DND-41 (cell line): ENCODE results near the gene TMEM132D.

Experiments used
- EZH2 ChIP-seq: IDR thresholded peaks from 3 replicates; pipeline ENCODE4 v1.6.1; 2012; ENCODE audit warnings: borderline replicate concordance, low read depth, mild to moderate bottlenecking, moderate library complexity, low read length, inconsistent platforms; ENCODE audit not compliant: severe bottlenecking
- TF ChIP-seq, protein P1 (sequence below): IDR thresholded peaks from 2 replicates; pipeline ENCODE4 v1.5.1; 2012; ENCODE audit warnings: borderline replicate concordance, low read length, moderate library complexity, mild to moderate bottlenecking; ENCODE audit not compliant: poor library complexity, severe bottlenecking; ENCODE audit errors: extremely low read depth

DNA sequence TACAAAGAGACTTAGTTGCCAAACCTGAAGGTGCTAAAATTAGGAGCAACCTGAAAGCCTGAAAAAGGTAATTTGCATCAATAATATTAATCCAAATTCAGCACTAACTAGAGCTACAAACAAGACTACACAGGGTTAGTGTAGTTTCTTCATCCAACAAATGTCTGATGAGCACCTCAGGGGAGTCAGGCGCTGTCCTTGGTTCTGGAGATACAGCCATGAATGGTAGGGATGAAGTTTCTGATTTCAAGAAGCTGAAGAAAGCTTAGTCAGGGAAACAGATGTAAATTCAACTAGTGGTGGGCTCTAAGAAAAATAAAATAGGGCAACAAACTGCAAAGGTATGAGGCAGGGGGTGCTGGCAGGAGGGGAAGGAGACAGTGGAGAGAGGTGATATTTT is 784.3 kb downstream of the TMEM132D start:
- TF ChIP-seq EZH2: no peak
- TF ChIP-seq, protein P1, sequence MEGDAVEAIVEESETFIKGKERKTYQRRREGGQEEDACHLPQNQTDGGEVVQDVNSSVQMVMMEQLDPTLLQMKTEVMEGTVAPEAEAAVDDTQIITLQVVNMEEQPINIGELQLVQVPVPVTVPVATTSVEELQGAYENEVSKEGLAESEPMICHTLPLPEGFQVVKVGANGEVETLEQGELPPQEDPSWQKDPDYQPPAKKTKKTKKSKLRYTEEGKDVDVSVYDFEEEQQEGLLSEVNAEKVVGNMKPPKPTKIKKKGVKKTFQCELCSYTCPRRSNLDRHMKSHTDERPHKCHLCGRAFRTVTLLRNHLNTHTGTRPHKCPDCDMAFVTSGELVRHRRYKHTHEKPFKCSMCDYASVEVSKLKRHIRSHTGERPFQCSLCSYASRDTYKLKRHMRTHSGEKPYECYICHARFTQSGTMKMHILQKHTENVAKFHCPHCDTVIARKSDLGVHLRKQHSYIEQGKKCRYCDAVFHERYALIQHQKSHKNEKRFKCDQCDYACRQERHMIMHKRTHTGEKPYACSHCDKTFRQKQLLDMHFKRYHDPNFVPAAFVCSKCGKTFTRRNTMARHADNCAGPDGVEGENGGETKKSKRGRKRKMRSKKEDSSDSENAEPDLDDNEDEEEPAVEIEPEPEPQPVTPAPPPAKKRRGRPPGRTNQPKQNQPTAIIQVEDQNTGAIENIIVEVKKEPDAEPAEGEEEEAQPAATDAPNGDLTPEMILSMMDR: no peak
